Activated gamma-delta T cell (primary cell): Measurements from ENCODE around the gene ANAPC4.

Experiments used
- DNase-seq: peaks from one replicate; lab custom pipeline; 2025; lab: John Stamatoyannopoulos, UW

The ANAPC4 gene

DNA sequence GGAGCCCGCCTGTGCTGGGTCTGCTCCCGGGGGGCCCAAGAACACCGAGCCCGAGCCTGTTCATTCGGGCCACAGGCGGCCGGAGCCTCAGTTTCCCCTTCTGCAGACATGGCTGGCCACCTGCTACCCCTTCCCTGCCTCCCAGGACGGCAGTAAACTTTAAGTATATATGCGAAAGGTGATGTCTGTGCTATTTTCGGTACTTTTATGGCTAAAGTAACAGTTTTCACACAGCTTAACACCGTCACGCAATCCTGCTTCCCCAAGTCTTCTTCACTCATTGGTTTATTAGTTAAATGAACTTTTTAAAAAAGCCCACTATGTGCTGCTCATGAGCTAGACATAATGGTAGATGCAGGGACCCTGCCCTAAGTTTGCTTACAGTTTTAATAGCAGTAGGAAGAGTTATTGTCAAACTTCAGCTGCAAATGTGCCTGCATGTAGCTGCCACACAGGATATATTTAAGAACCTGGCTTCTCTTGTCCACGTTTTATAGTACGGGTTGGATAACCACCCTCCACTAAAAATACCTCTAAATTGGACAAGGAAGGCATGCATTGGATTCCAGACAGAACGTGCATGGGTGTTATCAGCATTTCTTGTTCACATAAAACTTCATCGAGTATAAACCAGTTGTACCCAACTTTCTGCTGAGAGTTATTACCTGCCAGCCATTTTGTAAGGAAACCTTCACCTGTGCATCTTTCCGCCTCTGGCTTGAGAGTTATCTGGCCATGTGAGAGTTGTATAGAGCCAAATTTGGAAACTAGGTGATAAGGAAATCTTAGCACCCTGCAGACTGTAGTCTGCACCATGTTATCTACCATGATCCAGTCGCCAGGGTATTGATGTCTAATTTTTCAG is 741 bp downstream of the ANAPC4 start:
- DNase-seq = no peak

GRCh38 chr4:25378437-25378743 is 1.3 kb downstream of the ANAPC4 start:
- DNase-seq = no peak

DNA sequence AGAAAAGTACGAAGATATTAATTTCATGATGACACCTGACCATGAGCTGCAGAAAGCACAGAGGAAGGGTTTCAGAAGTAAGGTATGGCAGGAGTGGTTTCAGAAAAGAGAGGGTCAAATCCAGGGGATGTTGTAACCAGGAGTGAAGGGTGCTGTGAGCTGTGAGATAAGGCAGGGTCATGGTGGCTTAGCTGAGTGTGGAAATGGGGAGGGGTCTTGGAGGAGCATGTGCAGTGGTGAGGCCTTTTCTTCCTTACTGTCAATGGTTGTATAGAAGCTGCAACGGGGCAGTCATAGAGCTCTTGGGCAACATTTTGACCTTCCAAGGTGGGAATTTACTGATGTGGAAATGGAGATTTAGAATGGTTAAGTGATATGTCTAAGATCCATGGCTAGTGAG is 2.5 kb downstream of the ANAPC4 start:
- no peak for DNase-seq

- DNase-seq = no peak
Measured at GRCh38 chr4:25383647-25384046, 6.6 kb downstream of the ANAPC4 start.

- DNase-seq = no peak
Measured at GRCh38 chr4:25386926-25387325, 9.9 kb downstream of the ANAPC4 start.

GRCh38 chr4:25397305-25397704 is 20.2 kb downstream of the ANAPC4 start:
- DNase-seq = no peak

- no peak for DNase-seq
Measured at GRCh38 chr4:25399510-25399909, 22.4 kb downstream of the ANAPC4 start.

GRCh38 chr4:25401066-25401465 is 24.0 kb downstream of the ANAPC4 start:
- DNase-seq = no peak

- no peak for DNase-seq
Measured at GRCh38 chr4:25402521-25402920, 25.5 kb downstream of the ANAPC4 start.

DNA sequence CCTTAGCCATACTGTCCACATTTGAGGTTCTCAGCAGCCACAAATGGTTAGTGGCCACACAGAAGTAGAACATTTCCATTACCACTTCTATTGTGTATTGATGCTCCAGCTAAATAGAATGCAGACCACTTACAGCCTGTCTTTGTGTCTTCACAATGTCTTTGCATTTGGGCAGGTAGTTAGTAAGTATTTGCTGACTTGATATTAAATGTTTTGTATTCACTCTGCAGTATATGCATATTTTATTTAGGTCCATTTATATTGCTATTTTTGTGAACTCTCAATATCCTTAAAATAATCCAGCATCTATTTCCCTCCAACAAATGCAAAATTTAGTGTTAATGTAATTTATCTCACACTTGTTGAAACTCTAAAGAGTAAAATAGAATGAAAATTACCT is 26.6 kb downstream of the ANAPC4 start:
- DNase-seq = no peak

DNA sequence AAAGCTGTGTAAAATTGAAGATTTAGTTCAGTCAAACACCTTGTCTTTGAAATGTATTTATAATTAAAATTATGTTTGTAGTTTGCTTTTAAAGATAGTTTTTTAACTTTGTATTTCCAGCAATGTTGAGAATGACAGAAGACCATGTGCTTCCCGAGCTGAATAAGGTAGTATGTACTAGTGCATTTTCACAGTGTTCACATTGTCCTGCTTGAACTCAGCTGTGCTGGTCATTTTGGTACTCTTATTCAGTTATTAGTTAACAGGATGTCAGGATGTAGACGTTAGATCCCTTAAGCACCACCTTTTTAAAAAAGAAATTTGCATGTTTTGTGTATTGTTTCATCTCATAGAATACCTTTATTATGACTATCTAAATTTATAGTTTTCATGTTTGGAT is 28.4 kb downstream of the ANAPC4 start:
- DNase-seq = no peak

- DNase-seq = no peak
Measured at GRCh38 chr4:25406081-25406692, 29.1 kb downstream of the ANAPC4 start.

DNA sequence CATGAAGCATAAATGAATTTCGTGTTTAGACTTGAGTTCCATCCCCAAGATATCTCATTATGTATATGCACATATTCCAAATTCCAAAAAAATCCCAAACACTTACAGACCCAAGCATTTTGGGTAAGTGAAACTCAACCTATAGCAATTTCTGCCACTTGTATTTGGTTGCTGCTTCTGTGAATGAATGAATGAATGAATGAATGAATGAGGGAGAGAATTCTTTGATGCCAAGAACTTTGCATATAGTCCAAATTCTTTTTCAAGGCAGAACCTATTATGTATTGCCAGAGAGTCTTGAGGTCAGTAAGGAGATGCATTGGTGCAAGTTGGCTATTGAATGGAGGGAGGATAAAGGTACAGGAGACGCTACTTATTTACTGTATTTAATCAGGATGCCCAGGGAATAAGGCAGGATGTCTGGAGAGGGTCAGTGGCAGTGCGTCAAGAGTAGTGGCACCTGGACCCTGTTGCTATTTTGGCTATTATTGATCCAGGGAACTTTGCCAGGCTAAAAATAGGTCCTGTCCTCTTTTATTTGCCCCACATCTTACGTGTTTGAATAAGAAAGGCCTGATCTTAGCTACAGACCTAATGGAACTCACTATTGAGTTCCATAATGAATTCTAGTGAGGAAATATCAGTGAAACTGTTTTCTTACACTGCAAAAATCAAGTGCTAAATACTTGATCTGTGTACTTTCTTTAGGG is 33.9 kb downstream of the ANAPC4 start:
- no peak for DNase-seq

DNA sequence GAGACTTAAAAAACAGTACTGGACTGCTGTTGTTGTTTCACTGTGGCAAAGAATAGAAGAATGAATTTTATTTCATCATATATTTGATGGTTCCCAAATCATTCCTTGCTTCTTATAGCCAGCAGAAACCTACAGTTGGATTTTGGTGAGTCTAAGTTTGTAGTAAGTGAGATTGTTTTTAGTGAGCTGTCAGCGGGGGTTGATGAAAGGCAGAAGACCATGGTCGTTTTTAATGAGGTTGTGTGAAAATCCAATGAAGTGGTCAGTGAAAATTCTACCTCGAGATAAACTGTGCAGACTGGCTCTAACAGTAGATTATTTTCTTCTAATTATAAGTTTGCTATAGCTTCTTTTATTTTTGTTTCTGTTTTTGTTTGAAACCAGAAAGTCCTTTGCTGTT is 36.2 kb downstream of the ANAPC4 start:
- no peak for DNase-seq

GRCh38 chr4:25417014-25417413 is 40.0 kb downstream of the ANAPC4 start:
- DNase-seq = no peak

- DNase-seq = no peak
Measured at GRCh38 chr4:25420931-25421330, 43.9 kb downstream of the ANAPC4 start.

DNA sequence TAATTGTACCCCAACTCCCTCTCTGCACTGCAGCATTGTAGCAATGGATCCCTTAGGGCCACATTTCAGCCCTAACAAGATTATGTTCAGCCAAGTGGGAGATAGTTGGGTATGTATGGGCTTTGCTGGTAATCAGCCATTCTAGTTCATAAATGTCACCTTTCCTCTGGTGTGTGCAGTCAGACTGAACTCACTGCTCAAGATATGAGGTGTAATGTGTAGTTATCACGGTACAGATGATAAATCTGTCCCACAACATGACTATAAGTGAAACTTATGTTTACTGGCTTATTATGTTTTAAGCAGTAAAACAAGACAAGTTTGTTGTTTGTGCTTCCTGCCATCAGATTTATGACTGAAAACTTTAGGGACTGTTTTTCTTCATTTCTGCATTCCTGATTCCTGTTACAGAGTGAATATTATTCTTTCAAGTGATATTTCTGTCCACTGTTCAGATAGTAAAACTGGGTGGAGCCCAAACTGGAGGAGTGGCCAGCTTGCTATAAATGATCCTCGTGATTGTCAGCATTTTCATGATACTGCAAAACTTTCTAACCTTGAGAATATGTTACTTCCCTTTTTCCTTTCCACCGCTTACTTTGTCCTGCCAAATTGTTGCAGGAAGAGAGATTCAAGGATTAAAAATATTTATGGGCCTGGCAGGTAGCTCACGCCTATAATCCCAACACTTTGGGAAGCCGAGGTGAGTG is 44.9 kb downstream of the ANAPC4 start:
- DNase-seq = no peak

- DNase-seq = no peak
Measured at GRCh38 chr4:25423548-25423947, 46.5 kb downstream of the ANAPC4 start.

- DNase-seq = no peak
Measured at GRCh38 chr4:25424539-25425228, 47.6 kb downstream of the ANAPC4 start.

DNA sequence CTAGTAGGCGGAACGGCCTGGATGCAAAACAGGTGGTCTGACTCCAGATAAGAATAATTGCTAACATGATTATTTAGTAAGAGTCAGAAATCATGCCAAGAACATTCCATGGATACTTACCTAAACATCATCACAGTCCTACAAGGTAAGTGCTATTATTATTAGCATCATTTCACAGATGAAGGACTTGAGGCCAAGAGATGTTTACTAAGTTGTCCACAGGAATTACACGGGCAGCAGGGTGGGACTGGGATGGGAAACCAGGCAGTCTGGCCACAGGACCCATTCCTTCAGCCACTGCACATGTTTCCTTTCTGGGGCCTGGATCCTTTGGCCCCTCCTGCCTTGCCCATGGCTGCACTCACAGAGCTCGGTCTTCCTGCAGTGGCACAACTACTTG is 48.3 kb downstream of the ANAPC4 start:
- no peak for DNase-seq

DNA sequence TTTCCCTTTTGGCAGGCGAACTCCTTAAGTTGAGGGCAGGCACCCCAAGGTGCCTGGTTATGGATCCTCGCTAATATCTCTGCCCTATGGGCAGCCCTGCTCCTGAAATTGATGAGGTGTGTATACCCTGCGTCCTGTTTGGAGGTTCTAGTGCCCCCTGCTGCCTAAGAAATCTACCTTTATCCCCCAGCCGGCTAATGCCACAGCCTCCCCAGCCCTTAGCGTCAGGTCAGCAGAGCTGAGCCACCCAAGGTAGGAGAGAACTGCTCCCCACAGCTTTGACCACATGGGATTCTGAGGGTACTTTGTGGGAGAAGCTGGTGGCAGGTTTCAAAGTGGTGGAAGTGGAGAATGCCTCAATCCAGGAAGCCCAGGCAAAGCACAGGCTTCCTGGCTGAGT is 50.8 kb downstream of the ANAPC4 start:
- DNase-seq = no peak

DNA sequence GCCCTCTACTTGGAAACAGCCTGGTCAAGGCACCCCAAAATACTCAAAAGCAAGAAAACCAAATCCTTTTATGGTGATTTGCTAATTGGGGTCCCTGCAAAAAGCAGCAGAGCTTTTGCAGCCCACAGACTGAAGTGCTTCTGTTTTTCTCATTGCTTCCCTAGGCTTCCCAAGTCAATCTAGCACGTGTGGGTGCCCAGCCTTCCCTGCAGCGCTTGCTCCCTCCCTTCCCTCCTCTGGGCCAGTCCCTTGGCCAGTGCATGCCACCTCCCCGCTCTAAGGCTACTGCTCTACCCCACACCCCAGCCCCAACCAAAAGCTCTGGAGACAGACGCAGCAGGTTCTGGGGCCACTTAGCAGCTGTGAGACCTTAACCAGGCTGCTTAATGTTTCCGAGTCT is 53.6 kb downstream of the ANAPC4 start:
- no peak for DNase-seq
